Tibial artery (tissue), 4 donors: ENCODE measurements around the gene MED7.
"Not testable (repeated sequence)": the region's sequence is repeated elsewhere in the genome, so short reads cannot be mapped to it uniquely, and the experiment has no call there.

Experiments
- DNase-seq, 2 donors: peaks; one replicate each; pipeline ENCODE4 v3.0.0-alpha.2; 2019
- H3K27ac ChIP-seq, 2 donors: fragments of 200-600 bp; sonication (generic) in 1 of 2; 1 replicate in 1 of 2; 2 replicates in 1 of 2; pipeline ENCODE4 v1.5.1; 2018 to 2019; ENCODE audit warnings: mild to moderate bottlenecking in 1 of 2
- H3K27me3 ChIP-seq, 2 donors: fragments of 200-600 bp; sonication (generic) in 1 of 2; one replicate each; pipeline versions ENCODE4 v1.5.1 to v1.6.0; 2016 to 2019
- H3K36me3 ChIP-seq, 3 donors: fragments of 200-600 bp; sonication (generic) in 2 of 3; one replicate each; pipeline ENCODE4 v1.5.1; 2016 to 2019; ENCODE audit warnings: mild to moderate bottlenecking in 2 of 3
- H3K4me1 ChIP-seq, 4 donors: fragments of 200-600 bp; sonication (generic) in 2 of 4; 1 replicate in 3 of 4; 2 replicates in 1 of 4; pipeline ENCODE4 v1.5.1; 2016 to 2019
- H3K4me3 ChIP-seq, 2 donors: fragments of 200-600 bp; sonication (generic) in 1 of 2; 1 replicate in 1 of 2; 2 replicates in 1 of 2; pipeline ENCODE4 v1.5.1; 2018 to 2019; ENCODE audit warnings: mild to moderate bottlenecking in 2 of 2
- H3K9me3 ChIP-seq, 3 donors: fragments of 200-600 bp; sonication (generic) in 1 of 3; one replicate each; pipeline ENCODE4 v1.5.1; 2016 to 2019
- intact Hi-C: fragments of 100-400 bp; cut with DNase I; formaldehyde crosslinking; loops from one replicate; pipeline ENCODE4 v1.15.0; 2023; ENCODE audit warnings: low total_unique reads
- TF ChIP-seq, protein P1 (sequence below), 2 experiments: fragments of 200-600 bp in 1 of 2; fragments of 450-650 bp in 1 of 2; IDR thresholded peaks; one replicate each; pipeline ENCODE4 v1.5.1; 2017 to 2019; ENCODE audit warnings: antibody characterized with exemption in 2 of 2, mild to moderate bottlenecking in 1 of 2, moderate library complexity in 1 of 2

MED7 gene, protein sequence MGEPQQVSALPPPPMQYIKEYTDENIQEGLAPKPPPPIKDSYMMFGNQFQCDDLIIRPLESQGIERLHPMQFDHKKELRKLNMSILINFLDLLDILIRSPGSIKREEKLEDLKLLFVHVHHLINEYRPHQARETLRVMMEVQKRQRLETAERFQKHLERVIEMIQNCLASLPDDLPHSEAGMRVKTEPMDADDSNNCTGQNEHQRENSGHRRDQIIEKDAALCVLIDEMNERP

DNA sequence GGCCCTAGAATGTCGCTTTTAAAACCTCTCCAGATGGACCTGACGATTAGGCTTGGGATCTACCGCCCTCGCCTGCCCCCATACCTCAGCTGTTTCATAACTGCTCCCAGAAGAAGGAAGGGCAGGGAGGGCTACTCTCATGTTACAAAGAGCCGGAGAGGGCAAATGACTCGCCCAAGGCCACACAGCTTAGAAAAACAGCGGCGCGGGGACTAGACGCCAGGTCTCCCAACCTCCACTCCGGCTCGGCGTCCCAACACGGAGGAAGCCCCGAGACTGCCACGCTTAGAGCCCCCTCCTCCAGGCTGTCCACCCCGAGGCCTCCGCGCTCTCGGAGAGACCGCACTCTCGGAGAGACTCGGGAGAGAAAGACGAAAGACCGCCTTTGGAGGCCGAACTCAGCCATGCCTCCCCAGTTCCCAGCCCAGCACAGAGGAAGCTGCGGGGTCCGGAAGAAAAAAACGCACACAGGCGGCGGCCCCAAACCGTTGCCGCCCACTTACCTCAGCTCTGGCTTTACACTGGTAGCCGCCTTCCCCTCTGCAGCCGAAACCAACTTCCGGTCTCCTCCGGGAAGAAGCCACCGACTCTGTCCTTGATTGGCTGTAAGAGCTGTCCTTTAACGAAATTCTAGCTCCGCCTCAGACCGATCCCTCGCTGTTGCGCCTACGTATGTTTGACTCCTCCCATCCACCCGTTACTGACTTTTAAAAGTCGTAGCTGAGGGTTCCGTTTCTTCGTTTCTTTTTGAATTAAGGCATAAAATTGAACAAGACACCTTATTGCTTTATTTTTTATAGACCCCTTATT is at the start of gene MED7:
TSS of gene MED7 (minus strand) at position 549 of the 810 bp plus-strand sequence. CDS start 3,434 bp downstream, outside the sequence.
- Histone ChIP-seq H3K9me3 (no peaks in the 10 kb centered on the region), H3K4me3 (peak within 1 kb of the TSS; percentile 83 to 96), H3K36me3 (peaks cover 8 to 20% (median 10%) of the 10 kb centered on the region in 3 donors), H3K27me3 (no peaks in the 10 kb centered on the region), H3K27ac (peak within 1 kb of the TSS; percentile 84 to 92), H3K4me1 (peaks cover 0 to 17% (median 12%) of the 10 kb centered on the region in 4 donors)
- TF ChIP-seq, protein P1, sequence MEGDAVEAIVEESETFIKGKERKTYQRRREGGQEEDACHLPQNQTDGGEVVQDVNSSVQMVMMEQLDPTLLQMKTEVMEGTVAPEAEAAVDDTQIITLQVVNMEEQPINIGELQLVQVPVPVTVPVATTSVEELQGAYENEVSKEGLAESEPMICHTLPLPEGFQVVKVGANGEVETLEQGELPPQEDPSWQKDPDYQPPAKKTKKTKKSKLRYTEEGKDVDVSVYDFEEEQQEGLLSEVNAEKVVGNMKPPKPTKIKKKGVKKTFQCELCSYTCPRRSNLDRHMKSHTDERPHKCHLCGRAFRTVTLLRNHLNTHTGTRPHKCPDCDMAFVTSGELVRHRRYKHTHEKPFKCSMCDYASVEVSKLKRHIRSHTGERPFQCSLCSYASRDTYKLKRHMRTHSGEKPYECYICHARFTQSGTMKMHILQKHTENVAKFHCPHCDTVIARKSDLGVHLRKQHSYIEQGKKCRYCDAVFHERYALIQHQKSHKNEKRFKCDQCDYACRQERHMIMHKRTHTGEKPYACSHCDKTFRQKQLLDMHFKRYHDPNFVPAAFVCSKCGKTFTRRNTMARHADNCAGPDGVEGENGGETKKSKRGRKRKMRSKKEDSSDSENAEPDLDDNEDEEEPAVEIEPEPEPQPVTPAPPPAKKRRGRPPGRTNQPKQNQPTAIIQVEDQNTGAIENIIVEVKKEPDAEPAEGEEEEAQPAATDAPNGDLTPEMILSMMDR (IDR thresholded peaks at IDR 0.05) = no peak
- intact Hi-C loops = no loop called here
- peak; percentile 95 to 97 for DNase-seq

DNA sequence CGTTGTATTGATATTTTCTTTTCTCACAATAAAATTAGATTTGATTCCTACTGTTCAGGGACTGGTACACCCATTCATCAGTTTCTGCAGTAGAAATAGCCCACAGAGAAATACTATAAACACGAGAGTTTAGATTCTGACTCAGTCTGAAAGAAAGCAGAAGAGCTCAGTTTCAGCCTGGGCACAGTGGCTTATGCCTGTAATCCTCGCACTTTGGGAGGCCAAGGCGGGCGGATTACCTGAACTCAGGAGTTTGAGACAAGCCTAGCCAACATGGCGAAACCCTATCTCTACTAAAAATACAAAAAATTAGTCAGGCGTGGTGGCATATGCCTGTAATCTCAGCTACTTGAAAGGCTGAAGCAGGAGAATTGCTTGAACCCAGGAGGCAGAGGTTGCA is 46.6 kb upstream of the MED7 start:
- Histone ChIP-seq H3K4me3 (no peak overlapping the region), H3K27me3 (peaks cover 0 to 5% of the 10 kb centered on the region in 2 donors), H3K27ac (no peak overlapping the region), H3K9me3 (no peaks in the 10 kb centered on the region), H3K4me1 (no peaks in the 10 kb centered on the region), H3K36me3 (no peaks in the 10 kb centered on the region)
- no peak for DNase-seq
- intact Hi-C loops = no loop called here
- TF ChIP-seq, protein P1 (IDR thresholded peaks at IDR 0.05) = no peak

DNA sequence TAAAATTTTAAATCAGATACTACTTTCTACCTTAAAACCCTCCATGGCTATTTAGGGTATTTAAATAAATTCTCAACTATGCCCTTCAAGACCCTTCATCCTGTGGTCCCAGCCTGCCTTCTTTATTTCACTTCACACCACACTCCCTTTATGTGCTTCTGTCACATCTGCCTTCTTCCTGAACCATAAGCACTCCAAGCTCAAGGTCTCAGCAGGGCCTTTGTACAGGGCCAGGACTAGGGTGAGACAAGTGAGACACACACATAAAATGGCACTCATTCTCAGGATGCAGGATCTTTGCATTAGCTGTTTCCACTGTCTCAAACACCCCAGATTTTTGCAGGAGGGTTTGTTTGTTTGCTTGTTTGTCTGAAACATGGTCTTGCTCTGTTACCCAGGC is 45.6 kb upstream of the MED7 start:
- Histone ChIP-seq H3K27ac (no peak overlapping the region), H3K27me3 (peaks cover 0 to 5% of the 10 kb centered on the region in 2 donors), H3K9me3 (no peaks in the 10 kb centered on the region), H3K36me3 (no peaks in the 10 kb centered on the region), H3K4me3 (no peak overlapping the region), H3K4me1 (no peaks in the 10 kb centered on the region)
- DNase-seq = no peak
- intact Hi-C loops = no loop called here
- TF ChIP-seq, protein P1 (IDR thresholded peaks at IDR 0.05) = no peak

DNA sequence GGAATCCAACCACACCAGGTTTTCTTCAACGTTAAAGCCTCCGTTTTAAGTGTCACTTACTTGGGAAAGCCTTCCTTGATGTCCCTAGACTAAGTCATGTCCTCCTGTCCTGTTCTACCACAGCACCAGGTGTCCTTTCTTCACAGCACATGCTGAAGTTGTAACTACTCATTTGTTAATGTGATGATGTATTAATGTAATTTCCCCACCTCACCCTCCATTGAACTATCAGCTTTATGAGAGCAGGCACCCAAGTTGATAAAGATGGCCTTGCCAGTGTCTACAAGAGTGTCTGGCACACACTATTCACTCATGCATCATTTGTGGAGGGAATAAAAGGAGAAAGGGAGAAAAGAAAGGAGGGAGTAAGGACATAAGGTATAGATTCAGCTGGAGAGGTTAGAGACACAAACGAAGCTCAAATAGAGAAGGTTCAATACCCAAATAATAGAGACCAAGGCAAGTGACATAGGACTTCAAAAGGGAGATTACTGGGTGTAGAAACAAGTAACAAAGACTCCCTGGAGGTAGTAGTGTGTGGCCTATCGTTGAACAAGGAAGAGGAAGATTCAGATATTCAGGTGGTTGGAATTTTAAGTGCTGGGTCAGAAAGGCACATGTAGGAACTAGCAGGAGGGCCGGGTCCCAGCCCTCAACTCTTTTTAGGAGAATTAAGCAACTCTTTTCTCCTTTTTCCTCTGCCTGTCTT is 44.5 kb upstream of the MED7 start:
- no peak for DNase-seq
- no peaks in the 10 kb centered on the region for H3K36me3 ChIP-seq
- no peaks in the 10 kb centered on the region for H3K4me1 ChIP-seq
- H3K9me3 ChIP-seq = no peaks in the 10 kb centered on the region
- peaks cover 0 to 5% of the 10 kb centered on the region in 2 donors for H3K27me3 ChIP-seq
- TF ChIP-seq, protein P1 (IDR thresholded peaks at IDR 0.05) = no peak
- intact Hi-C loops = no loop called here
- H3K4me3 ChIP-seq = no peak overlapping the region
- H3K27ac ChIP-seq = no peak overlapping the region

DNA sequence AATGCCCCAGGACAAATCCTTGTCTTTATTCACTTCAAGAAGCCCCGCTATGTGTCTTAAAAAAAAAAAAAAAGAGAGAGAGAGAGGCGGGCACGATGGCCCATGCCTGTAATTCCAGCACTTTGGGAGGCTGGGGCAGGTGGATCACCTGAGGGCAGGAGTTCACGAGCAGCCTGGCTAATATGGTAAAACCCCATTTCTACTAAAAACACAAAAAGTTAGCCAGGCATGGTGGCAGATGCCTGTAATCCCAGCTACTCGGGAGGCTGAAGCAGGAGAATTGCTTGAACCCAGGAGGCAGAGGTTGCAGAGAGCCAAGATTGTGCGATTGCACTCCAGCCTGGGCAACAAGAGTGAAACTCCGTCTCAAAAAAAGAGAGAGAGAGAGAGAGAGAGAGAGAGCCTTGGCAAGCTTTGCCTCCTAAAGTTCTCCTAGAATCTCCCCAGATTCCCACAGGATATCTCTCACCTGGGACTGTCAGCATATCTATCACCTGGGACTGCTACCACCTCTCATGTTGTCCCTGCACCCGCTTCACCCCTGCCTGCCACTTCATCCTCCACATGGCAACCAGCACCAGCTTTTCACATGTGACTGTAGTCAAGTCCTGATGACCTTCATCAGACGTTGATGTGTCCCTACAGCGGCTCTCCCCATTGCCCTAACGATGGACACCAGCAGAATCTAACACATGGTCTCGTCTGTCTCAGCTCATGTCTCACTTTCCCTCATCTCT is 43.8 kb upstream of the MED7 start:
- peaks cover 0 to 5% of the 10 kb centered on the region in 2 donors for H3K27me3 ChIP-seq
- H3K27ac ChIP-seq = no peak overlapping the region
- no peak overlapping the region for H3K4me3 ChIP-seq
- TF ChIP-seq, protein P1 (IDR thresholded peaks at IDR 0.05) = no peak
- intact Hi-C loops = no loop called here
- no peaks in the 10 kb centered on the region for H3K36me3 ChIP-seq
- no peaks in the 10 kb centered on the region for H3K4me1 ChIP-seq
- no peak for DNase-seq
- no peaks in the 10 kb centered on the region for H3K9me3 ChIP-seq

DNA sequence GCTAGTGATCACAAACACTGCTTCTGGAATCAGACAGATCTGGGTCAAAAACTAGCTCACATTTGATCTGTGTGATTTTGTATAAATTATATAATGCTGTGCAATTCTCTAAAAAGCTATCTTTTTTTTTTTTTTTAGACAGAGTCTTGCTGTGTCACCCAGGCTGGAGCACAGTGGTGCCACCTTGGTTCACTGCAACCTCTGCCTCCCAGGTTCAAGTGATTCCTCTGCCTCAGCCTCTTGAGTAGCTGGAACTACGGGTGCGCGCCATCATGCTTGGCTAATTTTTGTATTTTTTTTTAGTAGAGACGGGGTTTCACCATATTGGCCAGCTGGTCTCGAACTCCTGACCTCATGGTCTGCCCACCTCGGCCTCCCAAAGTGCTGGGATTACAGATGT is 42.5 kb upstream of the MED7 start:
- H3K27me3 ChIP-seq, H3K4me1 ChIP-seq, H3K36me3 ChIP-seq, intact Hi-C loops, H3K9me3 ChIP-seq, H3K4me3 ChIP-seq, DNase-seq, H3K27ac ChIP-seq: not testable (repeated sequence)
